C4-2B (cell line): Measurements from ENCODE around the gene BAHCC1.

Source experiments
- H3K27ac ChIP-seq: fragments of 450-650 bp; 2 replicates; pipeline ENCODE4 v1.5.1; 2017
- ZFX ChIP-seq: fragments of 450-650 bp; IDR thresholded peaks from 2 replicates; pipeline ENCODE4 v1.6.1; 2017
- TF ChIP-seq, protein P1 (sequence below): fragments of 450-650 bp; conservative IDR thresholded peaks from 2 replicates; pipeline ENCODE4 v1.5.1; 2017; ENCODE audit warnings: mild to moderate bottlenecking

The BAHCC1 gene

DNA sequence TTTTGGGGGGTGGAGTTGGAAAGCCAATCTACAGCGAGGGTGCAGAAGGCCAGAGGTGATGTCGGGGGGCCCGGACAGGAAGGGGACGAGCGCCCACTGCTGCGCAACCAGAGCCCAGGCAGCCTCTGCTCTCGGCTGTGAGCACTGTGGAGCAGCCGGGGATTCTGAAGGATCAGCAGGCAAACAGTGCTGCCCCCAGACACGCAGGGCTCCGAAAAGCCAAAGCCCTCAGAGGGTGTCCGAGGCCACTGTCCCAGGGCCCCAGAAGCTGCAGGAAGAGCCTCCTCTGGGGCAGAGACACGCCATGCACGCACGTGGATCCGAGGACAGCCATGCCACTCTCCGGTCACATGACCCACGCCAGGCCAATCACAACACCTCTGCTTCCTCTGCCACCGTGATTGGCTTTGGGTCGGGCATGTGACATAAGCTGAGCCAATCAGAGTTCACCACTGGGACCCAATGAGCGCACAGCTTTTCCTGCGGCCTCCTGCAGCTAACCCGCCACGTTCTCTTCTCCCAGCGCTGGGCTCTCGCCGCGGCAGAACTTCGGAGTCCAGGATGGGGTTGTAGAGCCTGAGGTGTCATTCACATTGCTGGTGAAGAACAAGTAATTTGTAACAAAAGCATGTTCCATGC lies 76.7 kb downstream of the BAHCC1 start:
- TF ChIP-seq, protein P1, sequence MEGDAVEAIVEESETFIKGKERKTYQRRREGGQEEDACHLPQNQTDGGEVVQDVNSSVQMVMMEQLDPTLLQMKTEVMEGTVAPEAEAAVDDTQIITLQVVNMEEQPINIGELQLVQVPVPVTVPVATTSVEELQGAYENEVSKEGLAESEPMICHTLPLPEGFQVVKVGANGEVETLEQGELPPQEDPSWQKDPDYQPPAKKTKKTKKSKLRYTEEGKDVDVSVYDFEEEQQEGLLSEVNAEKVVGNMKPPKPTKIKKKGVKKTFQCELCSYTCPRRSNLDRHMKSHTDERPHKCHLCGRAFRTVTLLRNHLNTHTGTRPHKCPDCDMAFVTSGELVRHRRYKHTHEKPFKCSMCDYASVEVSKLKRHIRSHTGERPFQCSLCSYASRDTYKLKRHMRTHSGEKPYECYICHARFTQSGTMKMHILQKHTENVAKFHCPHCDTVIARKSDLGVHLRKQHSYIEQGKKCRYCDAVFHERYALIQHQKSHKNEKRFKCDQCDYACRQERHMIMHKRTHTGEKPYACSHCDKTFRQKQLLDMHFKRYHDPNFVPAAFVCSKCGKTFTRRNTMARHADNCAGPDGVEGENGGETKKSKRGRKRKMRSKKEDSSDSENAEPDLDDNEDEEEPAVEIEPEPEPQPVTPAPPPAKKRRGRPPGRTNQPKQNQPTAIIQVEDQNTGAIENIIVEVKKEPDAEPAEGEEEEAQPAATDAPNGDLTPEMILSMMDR: no peak
- TF ChIP-seq ZFX: no peak
- no peak overlapping the region for H3K27ac ChIP-seq

DNA sequence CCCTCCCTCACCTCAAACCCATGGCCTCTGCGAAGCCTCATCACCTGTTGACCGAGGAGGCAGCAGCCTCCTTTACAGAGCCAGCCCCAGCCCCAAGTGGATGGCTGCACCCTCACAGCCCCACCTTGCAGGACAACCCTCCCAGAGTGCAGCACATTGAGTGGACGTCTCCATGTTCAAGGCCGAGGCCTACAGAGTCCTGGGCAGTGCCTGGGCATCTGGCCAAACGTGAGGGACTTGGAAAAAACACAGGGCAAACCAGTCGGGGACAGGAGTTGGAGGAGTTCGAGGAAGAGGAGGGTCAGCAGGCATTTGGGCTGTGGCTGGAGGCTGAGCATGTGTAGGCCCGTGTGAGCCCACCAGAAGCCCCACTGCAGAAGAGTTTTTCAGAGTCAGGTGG lies 77.8 kb downstream of the BAHCC1 start:
- no peak overlapping the region for H3K27ac ChIP-seq
- TF ChIP-seq, protein P1: no peak
- TF ChIP-seq ZFX: no peak

DNA sequence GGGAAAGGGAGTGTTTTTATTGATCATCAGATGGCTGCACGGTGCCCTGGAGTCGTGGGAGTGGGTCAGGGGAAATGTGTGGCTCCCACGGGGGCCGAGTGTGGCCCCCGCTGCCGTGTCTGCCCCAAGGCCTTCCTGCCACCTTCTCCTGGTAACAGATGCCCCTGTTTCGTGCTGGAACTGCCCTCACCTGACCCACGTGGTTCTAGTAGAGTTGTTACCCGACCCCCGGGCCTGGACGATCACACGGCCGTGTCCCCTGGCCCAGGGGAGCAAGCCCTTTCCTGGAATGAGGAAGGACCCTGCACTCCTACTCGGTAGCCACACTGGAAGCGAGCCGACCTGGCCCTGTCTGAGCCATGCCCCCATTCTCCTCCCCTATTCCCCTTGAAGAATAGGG lies 79.7 kb downstream of the BAHCC1 start:
- no peak for TF ChIP-seq ZFX
- TF ChIP-seq, protein P1: no peak
- no peak overlapping the region for H3K27ac ChIP-seq

DNA sequence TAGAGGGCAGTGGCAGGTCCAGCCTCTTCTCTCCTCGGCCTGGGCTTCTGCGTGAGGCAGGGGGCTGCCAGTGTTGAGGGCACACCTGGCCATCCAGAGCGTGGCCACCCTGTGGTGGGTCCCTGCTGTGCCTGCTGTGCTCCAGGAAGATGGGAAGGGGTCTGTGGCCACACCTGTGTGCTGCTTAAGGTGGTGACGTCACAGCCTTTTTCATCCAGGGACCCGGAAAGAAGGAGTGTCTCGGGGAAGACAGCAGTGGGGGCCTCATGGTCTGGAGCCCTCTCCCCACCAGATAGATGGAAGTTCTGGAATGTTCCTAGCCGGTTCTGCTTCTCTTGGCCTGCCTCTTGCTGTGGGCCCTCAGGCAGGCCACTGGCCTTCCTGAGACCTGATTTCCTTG lies 80.8 kb downstream of the BAHCC1 start:
- no peak overlapping the region for H3K27ac ChIP-seq
- no peak for TF ChIP-seq ZFX
- TF ChIP-seq, protein P1: no peak

DNA sequence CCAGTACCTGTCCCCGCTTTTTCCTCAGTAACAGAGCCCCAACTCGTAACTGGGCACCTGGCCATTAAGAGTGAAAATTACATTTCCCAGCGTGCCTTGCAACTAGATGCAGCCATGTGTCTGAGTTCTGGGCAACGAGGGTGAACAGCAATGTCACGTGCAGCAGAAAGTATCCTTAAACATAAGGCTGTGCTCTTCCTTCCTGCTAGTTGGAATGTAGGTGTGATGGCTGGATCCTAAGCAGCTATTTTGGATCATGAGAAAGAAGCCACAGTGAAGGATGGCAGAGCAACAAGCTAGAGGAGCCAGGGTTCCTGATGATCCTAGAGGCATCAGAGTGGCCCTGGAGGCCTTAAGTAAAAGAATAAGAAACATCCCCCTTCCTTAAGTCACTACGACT lies 81.4 kb downstream of the BAHCC1 start:
- H3K27ac ChIP-seq: no peak overlapping the region
- TF ChIP-seq ZFX: no peak
- TF ChIP-seq, protein P1: no peak

DNA sequence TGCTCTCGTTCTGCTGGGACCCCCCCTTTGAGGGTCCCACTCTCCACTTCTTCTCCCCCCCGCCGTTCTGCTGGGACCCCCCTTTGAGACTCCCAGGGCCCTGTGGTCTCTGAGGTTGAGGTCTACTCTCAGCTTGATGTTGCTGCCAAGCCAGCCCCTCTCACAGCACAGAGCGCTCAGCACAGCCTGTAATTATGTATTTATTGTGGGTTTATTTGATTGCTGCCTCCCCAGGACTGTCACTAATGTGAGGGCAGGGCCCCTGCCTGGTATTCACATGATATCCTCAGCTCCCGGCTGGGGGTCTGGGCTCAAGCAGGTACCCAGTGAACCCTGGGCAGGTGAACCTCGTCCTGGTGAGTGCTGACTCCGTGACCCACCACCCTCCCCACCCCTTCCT lies 81.9 kb downstream of the BAHCC1 start:
- no peak overlapping the region for H3K27ac ChIP-seq
- TF ChIP-seq ZFX: no peak
- TF ChIP-seq, protein P1: no peak

DNA sequence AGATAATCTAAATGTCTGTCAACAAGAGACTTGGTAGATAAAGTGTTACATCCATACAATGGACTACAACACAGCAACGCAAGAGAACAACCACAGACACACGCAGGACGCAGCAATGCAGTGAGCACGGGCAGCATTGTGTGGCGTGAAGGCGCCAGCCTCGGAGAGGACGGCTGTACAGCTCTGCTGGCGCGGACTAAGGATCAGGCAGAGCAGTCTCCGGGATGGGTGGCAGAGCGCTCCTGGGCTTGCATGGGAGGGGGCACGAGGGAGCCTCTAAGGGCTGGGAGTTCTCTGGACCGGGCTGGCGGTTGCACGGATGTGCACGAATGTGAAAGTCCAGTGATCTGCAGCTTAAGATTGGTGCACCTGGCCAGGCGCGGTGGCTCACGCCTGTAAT lies 82.9 kb downstream of the BAHCC1 start:
- TF ChIP-seq ZFX: no peak
- TF ChIP-seq, protein P1: no peak
- no peak overlapping the region for H3K27ac ChIP-seq
